HG02588 (cell line): Measurements from ENCODE around the gene ANGPT4.

Experiments
- ATAC-seq: cut with Tn5 transposase; IDR thresholded peaks from one replicate; pipeline ENCODE4 v1.9.1; 2021; ENCODE audit warnings: mild to moderate bottlenecking, moderate library complexity; ENCODE audit not compliant: unreplicated experiment

The ANGPT4 gene, protein sequence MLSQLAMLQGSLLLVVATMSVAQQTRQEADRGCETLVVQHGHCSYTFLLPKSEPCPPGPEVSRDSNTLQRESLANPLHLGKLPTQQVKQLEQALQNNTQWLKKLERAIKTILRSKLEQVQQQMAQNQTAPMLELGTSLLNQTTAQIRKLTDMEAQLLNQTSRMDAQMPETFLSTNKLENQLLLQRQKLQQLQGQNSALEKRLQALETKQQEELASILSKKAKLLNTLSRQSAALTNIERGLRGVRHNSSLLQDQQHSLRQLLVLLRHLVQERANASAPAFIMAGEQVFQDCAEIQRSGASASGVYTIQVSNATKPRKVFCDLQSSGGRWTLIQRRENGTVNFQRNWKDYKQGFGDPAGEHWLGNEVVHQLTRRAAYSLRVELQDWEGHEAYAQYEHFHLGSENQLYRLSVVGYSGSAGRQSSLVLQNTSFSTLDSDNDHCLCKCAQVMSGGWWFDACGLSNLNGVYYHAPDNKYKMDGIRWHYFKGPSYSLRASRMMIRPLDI

GRCh38 chr20:916125-916799, at the start of gene ANGPT4:
Gene ANGPT4 (minus strand): TSS chr20:916334. CDS start chr20:916214, 120 bp downstream.
- ATAC-seq = no peak

GRCh38 chr20:963795-964194, 47.7 kb upstream of the ANGPT4 start:
- no peak for ATAC-seq

DNA sequence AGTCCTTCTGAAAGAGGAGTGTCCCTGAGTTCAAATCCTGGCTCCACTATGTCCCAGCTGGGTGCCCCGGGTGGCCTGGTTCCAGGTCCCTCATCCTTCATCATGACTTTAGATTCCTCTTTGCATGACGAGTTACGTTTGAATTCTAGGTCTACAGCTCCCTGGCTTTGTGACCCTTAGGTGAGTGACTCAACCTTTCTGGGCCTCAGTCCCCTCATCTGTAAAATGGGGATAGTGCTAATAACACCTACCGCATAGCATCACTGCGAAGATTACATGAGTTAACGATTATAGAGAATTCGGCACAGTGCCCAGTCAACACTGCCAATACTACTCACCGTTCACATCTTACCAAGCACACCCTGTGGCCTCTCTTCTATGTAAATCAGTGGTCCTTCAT, 46.5 kb upstream of the ANGPT4 start:
- ATAC-seq = no peak

DNA sequence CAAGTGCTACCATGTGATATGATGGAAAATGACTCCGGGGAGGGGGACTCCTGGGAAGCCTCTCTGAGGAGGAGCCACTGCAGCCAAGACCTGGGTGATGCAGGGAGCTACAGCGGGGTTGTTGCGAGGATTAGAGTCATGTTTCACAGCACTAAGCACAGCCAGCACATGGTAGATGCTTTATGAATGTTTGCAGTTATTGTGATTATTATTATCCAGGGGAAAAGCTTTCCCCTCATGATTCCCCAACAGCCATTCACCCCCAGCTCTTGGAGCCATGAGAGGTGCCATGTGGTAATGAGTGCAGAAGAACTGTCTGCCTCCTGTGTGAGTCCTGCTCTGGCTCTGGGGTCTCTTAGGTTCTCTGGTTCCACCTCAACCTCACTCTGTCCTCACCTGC, 46.1 kb upstream of the ANGPT4 start:
- no peak for ATAC-seq

- no peak for ATAC-seq
These were observed 45.6 kb upstream of the ANGPT4 start for GRCh38 chr20:961768-962167.

DNA sequence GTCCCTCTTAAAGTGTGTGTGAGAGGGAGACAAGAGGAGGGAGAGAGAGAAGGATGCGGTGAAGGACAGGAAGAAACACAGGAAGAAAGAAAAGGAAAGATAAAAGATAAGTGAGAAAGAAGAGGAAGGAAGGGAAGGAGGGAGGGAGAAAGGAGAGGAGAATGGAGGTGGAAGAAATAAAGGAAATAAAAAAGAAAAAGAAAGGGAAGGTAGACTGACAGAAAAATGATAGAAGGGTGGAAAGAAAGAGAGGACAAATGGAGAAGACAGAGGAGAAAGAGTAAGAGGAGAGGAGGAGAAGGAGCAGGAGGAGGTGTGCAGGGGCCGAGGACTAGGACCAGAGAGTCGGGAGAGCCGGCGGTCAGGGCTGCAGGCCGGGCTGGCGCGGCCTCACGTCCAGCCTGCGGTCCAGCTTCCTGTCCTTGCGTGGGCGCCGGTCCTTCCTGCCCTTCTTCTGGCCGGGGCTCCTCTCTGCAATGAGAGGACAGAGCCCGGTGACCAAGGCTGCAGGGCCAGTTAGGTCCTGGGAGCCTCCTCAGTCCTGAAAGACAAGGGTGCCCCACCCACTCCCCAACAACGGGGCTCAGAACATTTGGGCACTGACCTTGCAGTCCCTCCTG, 44.0 kb upstream of the ANGPT4 start:
- ATAC-seq = no peak

DNA sequence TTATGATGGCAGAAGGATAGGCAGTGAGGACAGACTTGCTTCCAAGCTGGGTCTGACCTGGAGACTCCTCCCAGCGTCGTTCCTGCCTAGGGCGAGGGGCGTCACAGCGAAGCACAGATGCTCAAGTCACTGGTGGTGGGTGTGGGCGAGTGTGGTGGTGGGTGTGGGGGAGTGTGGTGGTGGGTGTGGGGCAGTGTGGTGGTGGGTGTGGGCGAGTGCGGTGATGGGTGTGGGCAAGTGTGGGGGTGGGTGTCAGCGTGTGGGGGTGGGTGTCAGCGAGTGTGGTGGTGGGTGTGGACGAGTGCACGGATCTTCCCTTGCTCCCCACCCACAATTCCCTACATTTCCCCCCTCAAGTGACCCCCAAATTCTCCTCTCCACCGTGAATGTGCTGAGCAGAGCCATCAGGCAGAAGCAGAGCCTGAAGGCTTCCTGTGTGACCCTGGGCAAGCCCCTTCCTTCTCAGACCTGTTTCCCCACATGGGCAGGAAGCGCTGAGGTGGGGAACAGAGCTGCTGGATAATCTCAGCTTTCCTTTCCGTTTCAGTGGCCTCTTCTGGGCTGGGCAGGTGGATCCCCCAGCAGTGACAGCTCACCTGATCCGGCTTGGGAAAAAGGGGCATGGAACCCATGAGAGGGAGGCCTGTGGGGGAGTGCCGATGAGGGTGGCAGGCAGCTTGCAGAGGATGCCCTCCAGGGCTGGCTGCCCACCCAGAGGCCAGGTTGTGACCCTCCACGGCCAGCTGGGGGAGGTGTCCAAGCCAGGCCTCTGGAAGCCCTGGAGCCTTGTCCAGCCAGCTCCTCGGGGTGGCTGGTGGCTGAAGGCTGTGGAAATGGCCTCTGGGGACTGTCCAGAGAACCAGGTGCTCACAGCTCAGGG, 43.0 kb upstream of the ANGPT4 start:
- ATAC-seq = no peak

DNA sequence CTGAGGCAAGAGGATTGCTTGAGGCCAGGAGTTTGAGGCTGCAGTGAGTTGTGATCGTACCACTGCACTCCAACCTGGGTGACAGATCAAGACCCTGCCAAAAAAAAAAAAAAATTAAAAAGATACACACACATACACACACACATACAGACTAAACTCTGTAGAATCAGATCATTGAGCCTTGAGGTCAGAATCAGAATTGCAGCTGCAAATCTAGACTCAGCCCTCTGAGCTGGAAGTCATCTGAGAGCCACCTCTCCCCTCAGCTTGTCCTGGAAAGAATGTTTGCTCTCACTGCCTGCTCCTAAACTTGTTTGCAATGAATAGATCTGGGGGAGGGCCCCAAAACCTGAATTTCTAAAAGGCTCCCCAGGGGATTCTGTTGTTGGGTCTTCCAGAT, 41.4 kb upstream of the ANGPT4 start:
- no peak for ATAC-seq

DNA sequence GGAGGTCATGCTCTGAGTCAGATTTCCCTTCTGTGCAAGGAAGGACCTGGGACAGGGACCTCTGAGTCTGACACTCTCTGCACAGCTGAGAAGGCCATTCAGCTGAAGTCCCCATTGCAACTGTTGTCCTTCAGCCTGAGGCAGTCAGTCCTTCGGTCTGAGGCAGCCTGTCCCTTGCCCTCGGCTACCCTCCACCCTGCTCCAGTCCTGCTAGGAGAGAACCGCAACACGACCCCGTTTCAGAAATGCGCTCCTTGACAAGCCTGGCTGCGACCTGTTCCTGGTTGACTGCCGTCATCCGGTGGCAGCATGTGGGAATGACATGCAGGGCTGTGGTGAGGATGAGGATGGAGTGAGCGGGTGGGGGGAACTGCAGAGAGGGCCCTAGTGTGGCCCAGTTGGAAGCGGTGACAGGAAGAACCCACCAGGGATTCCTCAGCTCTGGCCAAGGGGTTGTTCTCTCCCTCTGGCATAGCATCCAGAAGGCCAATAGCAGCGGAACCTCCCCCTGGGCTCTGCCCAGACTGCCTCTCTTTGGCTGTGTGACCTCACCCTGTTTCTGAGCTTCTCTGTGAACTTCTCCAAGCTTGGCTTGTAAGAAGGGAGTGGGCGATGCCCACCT, 40.3 kb upstream of the ANGPT4 start:
- ATAC-seq = no peak

DNA sequence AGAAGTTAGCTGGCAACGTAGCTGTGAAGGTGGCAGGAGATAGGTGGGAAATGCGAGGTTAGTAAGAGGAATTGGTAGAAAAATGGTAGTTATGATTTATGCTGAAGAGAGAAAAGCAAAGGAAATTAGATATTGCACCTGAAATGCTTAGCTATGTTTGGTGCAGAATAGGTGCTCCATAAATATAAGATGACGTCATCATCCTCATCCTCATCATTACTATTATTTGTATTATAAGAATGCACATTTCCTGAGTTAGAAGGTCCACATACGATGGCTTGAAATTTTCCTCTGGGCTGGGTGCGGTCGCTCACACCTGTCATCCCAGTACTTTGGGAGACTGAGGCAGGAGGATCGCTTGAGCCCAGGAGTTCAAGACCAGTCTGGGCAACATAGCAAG, 39.5 kb upstream of the ANGPT4 start:
- no peak for ATAC-seq

DNA sequence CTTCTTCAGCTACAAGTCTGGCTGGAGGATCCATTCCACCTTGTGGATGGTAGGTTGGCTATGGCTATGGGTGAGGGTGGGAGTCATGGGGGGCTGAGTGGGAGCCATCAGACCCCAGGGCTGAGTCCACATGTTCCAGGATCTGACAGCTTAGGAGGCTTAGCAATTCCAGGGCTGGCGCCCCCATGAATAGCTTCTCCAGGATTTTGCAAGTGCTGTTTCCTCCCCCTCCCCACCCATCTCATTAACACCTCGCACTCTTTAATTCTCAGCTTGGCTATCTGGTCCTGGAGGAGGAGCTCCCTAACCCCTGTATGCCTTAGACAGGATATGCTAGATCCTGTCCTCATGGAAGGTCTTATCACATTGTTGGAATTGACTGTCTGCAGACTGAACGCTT, 39.0 kb upstream of the ANGPT4 start:
- ATAC-seq = no peak

DNA sequence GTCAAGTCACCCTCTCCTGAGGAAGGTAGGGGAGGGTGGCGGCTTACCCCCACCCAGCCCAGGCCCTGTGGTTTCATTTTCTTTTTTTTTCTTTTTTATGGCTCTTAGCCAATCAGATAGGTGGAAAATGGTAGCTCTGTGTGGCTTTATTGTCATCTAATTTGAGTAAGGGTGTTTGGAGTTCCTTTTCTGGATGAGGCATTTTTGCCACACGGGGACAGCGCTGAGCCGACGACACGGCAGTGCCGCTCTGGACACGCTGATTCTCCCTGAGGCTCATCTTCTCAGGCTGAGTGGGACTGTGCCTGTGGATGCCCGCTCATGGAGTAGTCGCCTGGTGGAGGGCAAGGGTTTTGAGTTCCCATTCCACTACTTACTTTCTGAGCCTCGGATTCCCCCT, 37.6 kb upstream of the ANGPT4 start:
- ATAC-seq = no peak

- ATAC-seq = no peak
These were observed 36.2 kb upstream of the ANGPT4 start for GRCh38 chr20:952196-952795.

DNA sequence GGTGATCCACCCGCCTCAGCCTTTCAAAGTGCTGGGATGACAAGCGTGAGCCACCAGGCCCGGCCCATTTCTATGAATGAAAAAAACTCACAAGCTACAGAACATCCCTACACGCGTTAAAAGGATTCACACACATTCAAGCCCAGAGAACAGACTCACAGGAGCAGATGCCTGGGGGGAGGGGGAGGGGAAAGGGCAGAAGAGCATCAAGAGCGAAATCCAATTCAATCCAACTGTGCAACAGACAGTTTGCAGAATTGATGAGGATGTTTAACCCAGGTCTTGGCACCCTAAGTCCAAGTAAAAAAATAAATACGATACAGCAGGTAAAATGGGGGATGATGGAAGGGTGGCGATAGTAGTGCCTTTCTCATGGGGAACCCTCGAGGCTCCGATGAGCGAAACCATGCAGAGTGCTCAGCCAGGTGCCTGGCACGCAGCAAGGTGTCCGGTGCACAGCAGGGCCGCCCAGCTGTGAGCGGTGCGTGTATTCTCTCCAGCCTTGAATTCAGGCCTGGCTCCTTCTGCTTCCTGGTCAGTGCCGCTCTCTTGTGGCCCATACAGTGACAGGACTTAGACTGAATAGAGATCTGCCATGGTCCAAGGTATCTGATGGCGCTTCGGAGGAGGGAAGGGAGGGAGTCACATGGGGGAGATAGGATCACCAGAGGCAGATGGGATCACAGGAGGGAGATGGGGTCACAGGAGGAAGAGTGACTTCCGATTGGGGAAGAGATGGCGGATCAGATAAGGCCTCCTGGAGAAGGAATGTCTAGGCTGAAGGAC, 35.4 kb upstream of the ANGPT4 start:
- no peak for ATAC-seq

- no peak for ATAC-seq
These were observed 33.6 kb upstream of the ANGPT4 start for GRCh38 chr20:949717-950116.

- no peak for ATAC-seq
These were observed 30.7 kb upstream of the ANGPT4 start for GRCh38 chr20:946826-947225.

DNA sequence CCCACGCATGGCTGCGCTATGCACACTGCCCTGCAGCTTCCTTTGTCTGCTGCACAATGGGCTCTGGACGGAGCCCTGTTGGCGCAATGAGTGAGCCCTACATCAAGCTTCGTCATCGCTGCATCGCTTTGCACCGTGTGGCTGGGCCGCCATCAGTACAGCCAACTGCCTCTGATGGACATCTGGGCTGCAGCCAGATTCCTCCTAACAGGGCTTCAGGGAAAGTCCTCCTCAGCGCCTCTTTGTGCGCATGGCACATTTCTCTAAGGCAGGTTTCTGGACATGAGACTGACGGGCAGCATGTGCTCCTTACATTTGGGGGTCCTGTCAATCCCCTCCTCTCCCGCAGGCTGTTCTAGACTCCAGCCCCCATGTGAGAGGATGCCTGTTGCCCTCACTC, 29.7 kb upstream of the ANGPT4 start:
- no peak for ATAC-seq

- no peak for ATAC-seq
These were observed 28.8 kb upstream of the ANGPT4 start for GRCh38 chr20:944774-945410.

- ATAC-seq = no peak
These were observed 28.0 kb upstream of the ANGPT4 start for GRCh38 chr20:944148-944547.
